GM21529 (cell line): ENCODE data around the gene MED25.

ENCODE experiments used
- ATAC-seq: cut with Tn5 transposase; IDR thresholded peaks from one replicate; pipeline ENCODE4 v1.9.1; 2021; ENCODE audit not compliant: unreplicated experiment

The MED25 gene

GRCh38 chr19:49855676-49856573 lies 37.8 kb downstream of the MED25 start:
- ATAC-seq: no peak

GRCh38 chr19:49856574-49857021 lies 38.5 kb downstream of the MED25 start:
- ATAC-seq: no peak

- no peak for ATAC-seq
These were observed 39.2 kb downstream of the MED25 start for GRCh38 chr19:49857061-49857837.

GRCh38 chr19:49857838-49858087 lies 39.7 kb downstream of the MED25 start:
- ATAC-seq: no peak

GRCh38 chr19:49858088-49858985 lies 40.2 kb downstream of the MED25 start:
- ATAC-seq: no peak

GRCh38 chr19:49859682-49860335 lies 41.7 kb downstream of the MED25 start:
- ATAC-seq: no peak

- ATAC-seq: no peak
These were observed 42.4 kb downstream of the MED25 start for GRCh38 chr19:49860336-49861102.

- ATAC-seq: no peak
These were observed 43.0 kb downstream of the MED25 start for GRCh38 chr19:49861107-49861506.

- ATAC-seq: no peak
These were observed 43.7 kb downstream of the MED25 start for GRCh38 chr19:49861541-49862378.

- no peak for ATAC-seq
These were observed 44.5 kb downstream of the MED25 start for GRCh38 chr19:49862391-49863253.

GRCh38 chr19:49863254-49863934 lies 45.3 kb downstream of the MED25 start:
- no peak for ATAC-seq

GRCh38 chr19:49863935-49864320 lies 45.8 kb downstream of the MED25 start:
- no peak for ATAC-seq

- no peak for ATAC-seq
These were observed 46.8 kb downstream of the MED25 start for GRCh38 chr19:49864890-49865289.

- ATAC-seq: peak; percentile 33
These were observed 49.1 kb downstream of the MED25 start, which contains the start of gene PNKP for GRCh38 chr19:49866933-49867782. Gene PNKP (minus strand): TSS chr19:49867576. CDS start chr19:49867204, 372 bp downstream.

- peak; percentile 3 for ATAC-seq
These were observed 51.0 kb downstream of the MED25 start for GRCh38 chr19:49869009-49869483.
